RWPE1 (cell line): Measurements from ENCODE around the gene IGFN1.

Experiments
- CTCF ChIA-PET: fragments of 350-600 bp; sonication (Branson Sonifier 250); formaldehyde crosslinking; extraction: SDS; loops from one replicate; lab custom pipeline; 2021; lab: Yijun Ruan, JAX
- POLR2A ChIA-PET: fragments of 400-600 bp; formaldehyde crosslinking; extraction: SDS; loops from one replicate; lab custom pipeline; 2020; ENCODE audit warnings: antibody characterized with exemption; ENCODE audit not compliant: low non-redundant PET; lab: Yijun Ruan, JAX
- DNase-seq: peaks from one replicate; pipeline ENCODE4 v3.0.0; 2012; ENCODE audit warnings: low spot score
- H3K27ac ChIP-seq: fragments of 450-650 bp; 2 replicates; pipeline ENCODE4 v1.5.1; 2017
- TF ChIP-seq, protein P1 (sequence below): fragments of 450-650 bp; conservative IDR thresholded peaks from 2 replicates; pipeline ENCODE4 v1.5.1; 2017; ENCODE audit warnings: low read depth, mild to moderate bottlenecking

The IGFN1 gene

DNA sequence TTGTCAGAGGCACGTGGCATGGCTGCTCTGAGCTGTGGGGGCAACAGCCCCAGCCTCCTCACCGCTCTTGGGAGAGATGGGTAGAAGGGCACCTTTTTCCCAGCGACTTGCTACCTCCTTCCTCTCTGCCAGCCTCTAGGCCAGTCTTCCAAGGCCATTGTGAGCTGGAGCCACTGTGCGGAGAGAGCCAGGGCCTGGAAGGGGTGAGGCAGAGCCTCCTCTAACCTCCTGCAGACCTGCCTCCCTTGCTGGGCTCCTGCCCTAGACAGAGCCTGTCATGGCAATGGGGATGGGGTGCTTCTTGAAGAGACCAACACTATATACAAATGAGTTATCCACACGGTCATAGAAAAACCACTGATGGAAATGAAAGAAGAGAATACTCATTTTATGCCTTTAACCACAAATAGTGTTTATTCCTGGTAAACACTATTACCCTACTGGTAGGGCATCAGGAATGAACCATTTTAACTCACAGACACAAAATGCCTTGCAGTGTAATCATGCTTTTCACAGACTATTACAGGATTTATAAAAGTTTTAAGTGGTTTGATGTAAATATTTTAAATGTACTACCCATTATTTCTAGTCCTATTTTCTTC lies 5.0 kb upstream of the IGFN1 start:
- ChIA-PET POLR2A (interaction anchor here (0.6 kb wide), 1 partner anchor 203 kb away, joined by 3 read pairs; no protein-coding TSS in a partner anchor), CTCF (interaction anchor here (0.6 to 2.4 kb wide), 12 partner anchors 10 to 200 kb away, joined by 3 to 21 read pairs (median 4); partner anchors contain the start of gene ASCL5)
- TF ChIP-seq, protein P1, sequence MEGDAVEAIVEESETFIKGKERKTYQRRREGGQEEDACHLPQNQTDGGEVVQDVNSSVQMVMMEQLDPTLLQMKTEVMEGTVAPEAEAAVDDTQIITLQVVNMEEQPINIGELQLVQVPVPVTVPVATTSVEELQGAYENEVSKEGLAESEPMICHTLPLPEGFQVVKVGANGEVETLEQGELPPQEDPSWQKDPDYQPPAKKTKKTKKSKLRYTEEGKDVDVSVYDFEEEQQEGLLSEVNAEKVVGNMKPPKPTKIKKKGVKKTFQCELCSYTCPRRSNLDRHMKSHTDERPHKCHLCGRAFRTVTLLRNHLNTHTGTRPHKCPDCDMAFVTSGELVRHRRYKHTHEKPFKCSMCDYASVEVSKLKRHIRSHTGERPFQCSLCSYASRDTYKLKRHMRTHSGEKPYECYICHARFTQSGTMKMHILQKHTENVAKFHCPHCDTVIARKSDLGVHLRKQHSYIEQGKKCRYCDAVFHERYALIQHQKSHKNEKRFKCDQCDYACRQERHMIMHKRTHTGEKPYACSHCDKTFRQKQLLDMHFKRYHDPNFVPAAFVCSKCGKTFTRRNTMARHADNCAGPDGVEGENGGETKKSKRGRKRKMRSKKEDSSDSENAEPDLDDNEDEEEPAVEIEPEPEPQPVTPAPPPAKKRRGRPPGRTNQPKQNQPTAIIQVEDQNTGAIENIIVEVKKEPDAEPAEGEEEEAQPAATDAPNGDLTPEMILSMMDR, result no peak
- H3K27ac ChIP-seq, result no peak overlapping the region
- no peak for DNase-seq

DNA sequence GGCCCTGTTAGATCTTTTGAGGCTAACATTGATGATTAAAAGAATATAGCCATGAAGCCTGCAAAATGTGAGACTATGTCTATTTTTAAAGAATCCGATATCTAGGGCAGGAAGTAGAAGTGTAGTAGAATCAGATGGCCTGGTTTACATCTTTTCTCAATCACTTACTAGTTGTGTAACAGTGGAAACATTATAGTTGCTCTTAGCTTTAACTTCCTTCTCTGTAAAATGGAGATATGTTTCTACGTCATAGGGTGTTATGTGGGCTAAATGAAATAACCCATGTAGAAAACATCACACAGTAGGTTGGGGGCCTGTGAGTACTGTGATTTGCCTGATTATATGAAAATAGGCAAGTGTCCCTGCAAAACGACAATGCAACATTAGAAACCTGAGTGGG lies 4.4 kb upstream of the IGFN1 start:
- TF ChIP-seq, protein P1, result no peak
- no peak overlapping the region for H3K27ac ChIP-seq
- ChIA-PET CTCF (interaction anchor here (0.7 to 2.4 kb wide), 6 partner anchors 16 to 167 kb away, joined by 3 to 21 read pairs (median 4); no protein-coding TSS in a partner anchor), POLR2A (no interaction called here)
- no peak for DNase-seq

DNA sequence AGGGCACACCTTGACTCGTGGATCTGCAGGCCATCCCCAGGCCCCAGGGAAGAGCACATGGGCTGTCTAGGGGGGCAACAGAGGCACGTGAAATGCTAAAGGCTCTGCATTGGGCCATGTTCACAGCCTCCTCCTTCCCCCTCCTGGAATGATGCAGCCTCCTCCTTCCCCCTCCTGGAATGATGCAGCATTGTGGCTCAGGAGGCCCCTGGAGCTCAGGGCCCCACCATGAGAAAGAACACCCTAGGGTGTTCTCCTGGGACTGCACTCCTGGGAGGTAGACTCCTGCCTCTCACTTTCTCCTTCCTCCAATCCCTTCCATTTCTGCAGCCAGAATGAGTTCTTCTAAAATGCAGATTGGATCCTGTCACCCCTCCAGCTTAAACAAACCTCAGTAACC lies 1.5 kb upstream of the IGFN1 start:
- TF ChIP-seq, protein P1, result no peak
- DNase-seq, result no peak
- CTCF ChIA-PET, result interaction anchor here (0.6 kb wide), 1 partner anchor 34 kb away, joined by 4 read pairs; no protein-coding TSS in a partner anchor
- POLR2A ChIA-PET, result no interaction called here
- no peak overlapping the region for H3K27ac ChIP-seq

DNA sequence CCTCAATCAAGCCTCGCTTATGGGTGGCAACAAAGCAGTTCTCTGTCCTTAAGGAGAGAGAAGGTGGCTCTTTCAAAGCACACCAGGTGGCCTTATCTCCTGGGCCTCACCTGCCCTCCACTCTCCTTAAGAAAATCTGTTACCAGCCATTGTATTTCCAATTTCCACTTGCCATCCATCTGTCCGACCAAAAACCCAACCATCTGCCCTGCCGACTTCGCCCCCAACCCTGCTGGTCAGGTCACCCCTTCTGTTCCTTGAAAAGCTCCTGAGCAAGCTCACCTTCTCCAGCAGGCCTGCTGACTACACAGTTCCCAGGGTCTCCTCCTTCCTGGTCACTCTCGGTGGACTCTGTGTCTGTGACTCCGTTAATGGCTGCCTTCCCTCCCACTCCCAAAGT lies 619 bp upstream of the IGFN1 start:
- ChIA-PET CTCF (interaction anchor here (1.1 kb wide), 1 partner anchor 19 kb away, joined by 7 read pairs; no protein-coding TSS in a partner anchor), POLR2A (no interaction called here)
- DNase-seq, result no peak
- TF ChIP-seq, protein P1, result no peak
- H3K27ac ChIP-seq, result no peak overlapping the region

DNA sequence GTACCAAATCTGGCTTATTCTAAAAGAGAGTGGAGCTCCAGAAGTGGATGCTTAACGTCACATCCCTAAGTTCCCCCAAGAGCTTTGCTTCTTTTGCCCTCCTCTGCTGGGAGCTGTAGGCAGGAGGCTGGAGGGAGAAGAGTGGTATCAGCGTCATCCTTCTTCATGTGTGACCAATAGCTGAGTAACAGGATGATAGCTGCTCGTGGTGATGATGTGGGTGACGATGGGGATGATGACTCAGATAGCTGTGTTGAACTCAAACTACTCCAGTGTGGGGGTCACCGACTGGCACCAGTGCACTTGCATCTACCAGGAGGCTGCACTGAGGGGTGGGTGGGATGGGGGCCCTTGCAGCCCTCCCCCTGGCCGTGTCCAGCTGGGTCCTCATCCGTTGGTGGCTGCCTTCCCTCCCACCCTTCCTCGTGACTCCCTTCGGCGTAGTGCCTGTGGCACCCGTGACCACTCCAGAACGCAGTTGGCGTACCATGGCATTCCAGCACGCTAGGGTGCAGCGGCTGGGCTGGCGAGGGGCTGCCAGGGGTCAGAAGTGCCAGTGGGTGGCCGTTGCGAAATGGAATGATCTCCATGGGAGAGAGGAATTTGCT lies 1.1 kb downstream of the IGFN1 start:
- no peak overlapping the region for H3K27ac ChIP-seq
- peak; percentile 95 for DNase-seq
- POLR2A ChIA-PET, result no interaction called here
- CTCF ChIA-PET, result interaction anchor here (0.5 to 0.9 kb wide), 4 partner anchors 17 to 1886 kb away, joined by 3 to 6 read pairs (median 4); no protein-coding TSS in a partner anchor
- TF ChIP-seq, protein P1, result no peak

DNA sequence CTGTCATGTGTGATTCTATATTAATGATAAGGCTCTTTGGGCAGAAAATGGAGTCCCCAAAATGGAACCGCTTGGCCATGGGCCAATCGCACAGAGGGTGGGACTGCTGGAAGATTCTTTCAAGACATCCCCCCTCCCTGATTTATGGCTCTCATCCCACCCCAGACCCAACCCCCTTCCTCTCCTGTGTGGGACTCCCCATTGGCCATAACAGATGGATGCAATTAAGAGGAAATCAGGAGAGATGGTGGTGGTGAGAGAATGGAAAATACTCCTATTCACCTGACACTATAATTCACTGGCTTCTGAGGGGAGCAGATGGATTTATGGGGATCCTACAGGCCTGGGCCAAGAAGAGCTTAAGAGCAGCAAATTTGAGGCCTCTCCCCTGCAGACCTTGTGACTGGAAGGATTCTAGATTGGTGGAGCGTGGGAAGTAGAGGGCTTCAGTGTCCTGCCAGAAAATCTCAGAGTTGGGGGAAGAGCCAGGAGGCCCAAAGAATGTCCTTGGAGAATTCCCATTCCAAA lies 1.7 kb downstream of the IGFN1 start:
- H3K27ac ChIP-seq, result no peak overlapping the region
- TF ChIP-seq, protein P1, result no peak
- POLR2A ChIA-PET, result no interaction called here
- DNase-seq, result no peak
- CTCF ChIA-PET, result interaction anchor here (0.5 to 0.6 kb wide), 3 partner anchors 17 to 645 kb away, joined by 3 read pairs; no protein-coding TSS in a partner anchor
